ENCODE measurements around the gene PGAP6. TPM values are rescaled to one million over a fixed set of nuclear protein-coding genes. Genes with fewer than 3 reads are reported as not detected.

The PGAP6 gene
- total RNA-seq = 96.7 and 101 TPM in 2 replicates

GRCh38 chr16:381789-382717, at the start of gene PGAP6:
TSS of gene PGAP6 (minus strand) at chr16:381978. CDS start at chr16:381821, 157 bp downstream.

GRCh38 chr16:425082-425718, 43.4 kb upstream of the PGAP6 start, which contains the start of gene RAB11FIP3:
TSS of gene RAB11FIP3 (plus strand) at chr16:425649. CDS start at chr16:426007, 358 bp downstream.

GRCh38 chr16:401468-402348, 19.9 kb upstream of the PGAP6 start, which contains the start of gene DECR2:
TSS of gene DECR2 (plus strand) at chr16:401885. CDS start at chr16:401964, 79 bp downstream.

GRCh38 chr16:397135-397661, 15.4 kb upstream of the PGAP6 start, which contains the start of gene NME4:
TSS of gene NME4 (plus strand) at chr16:397199. CDS start at chr16:397223, 24 bp downstream.

GRCh38 chr16:370443-370842, 11.3 kb downstream of the PGAP6 start, which contains the start of gene MRPL28:
TSS of gene MRPL28 (minus strand) at chr16:370538. CDS start at chr16:370218, 320 bp downstream.

GRCh38 chr16:352547-353403, 29.0 kb downstream of the PGAP6 start, which contains the start of gene AXIN1:
TSS of gene AXIN1 (minus strand) at chr16:352723. CDS start at chr16:347025, 5,698 bp downstream.

Other genes starting within 250 kb of the PGAP6 start
- 5.5 and 7.8 TPM in 2 replicates for gene NPRL3, start 243.3 kb downstream of the PGAP6 start, total RNA-seq
- not detected in 2 replicates for gene HBZ, start 229.3 kb downstream of the PGAP6 start, total RNA-seq
- not detected in 2 replicates for gene HBM, start 216.0 kb downstream of the PGAP6 start, total RNA-seq
- not detected in 2 replicates for gene HBA2, start 209.1 kb downstream of the PGAP6 start, total RNA-seq
- gene HBA1, start 205.3 kb downstream of the PGAP6 start, total RNA-seq = not detected in 2 replicates
- gene HBQ1, start 201.5 kb downstream of the PGAP6 start, total RNA-seq = 0.38 and 1.1 TPM in 2 replicates
- 37.3 and 42.9 TPM in 2 replicates for gene LUC7L, start 152.5 kb downstream of the PGAP6 start, total RNA-seq
- gene FAM234A, start 147.2 kb downstream of the PGAP6 start, total RNA-seq = 28.8 and 53.4 TPM in 2 replicates
- 1.6 and 1.9 TPM in 2 replicates for gene RGS11, start 106.0 kb downstream of the PGAP6 start, total RNA-seq
- 3.5 and 7.3 TPM in 2 replicates for gene ARHGDIG, start 101.4 kb downstream of the PGAP6 start, total RNA-seq
- gene PDIA2, start 98.8 kb downstream of the PGAP6 start, total RNA-seq = 0.09 and 0.28 TPM in 2 replicates
- 17.5 and 25.8 TPM in 2 replicates for gene AXIN1, start 29.3 kb downstream of the PGAP6 start, total RNA-seq
- 85.7 and 112 TPM in 2 replicates for gene MRPL28, start 11.4 kb downstream of the PGAP6 start, total RNA-seq
- 73.7 and 84.4 TPM in 2 replicates for gene NME4, start 15.2 kb upstream of the PGAP6 start, total RNA-seq
- 8.1 and 8.8 TPM in 2 replicates for gene DECR2, start 19.9 kb upstream of the PGAP6 start, total RNA-seq
- gene RAB11FIP3, start 43.7 kb upstream of the PGAP6 start, total RNA-seq = 24.6 and 32.8 TPM in 2 replicates
- gene CAPN15, start 145.7 kb upstream of the PGAP6 start, total RNA-seq = 26.4 and 38.9 TPM in 2 replicates
- not detected in 2 replicates for gene PRR35, start 178.4 kb upstream of the PGAP6 start, total RNA-seq
- 1.0 and 1.3 TPM in 2 replicates for gene NHLRC4, start 185.0 kb upstream of the PGAP6 start, total RNA-seq
- 24.4 and 28.9 TPM in 2 replicates for gene PIGQ, start 188.0 kb upstream of the PGAP6 start, total RNA-seq
- 9.3 and 10.2 TPM in 2 replicates for gene RAB40C, start 208.1 kb upstream of the PGAP6 start, total RNA-seq
- 0.09 and 0.19 TPM in 2 replicates for gene WFIKKN1, start 249.0 kb upstream of the PGAP6 start, total RNA-seq

Data from endothelial cell of coronary artery (primary cell).